Glomerular endothelial cell (primary cell): ENCODE data around the gene ZNF426. TPM values are rescaled to one million over a fixed set of nuclear protein-coding genes. Genes with fewer than 3 reads are reported as not detected.

ENCODE experiments used
- DNase-seq: peaks from one replicate; pipeline ENCODE4 v3.0.0-alpha.2; 2011; ENCODE audit warnings: low read depth, low spot score; ENCODE audit errors: extremely low read depth
- total RNA-seq: library from RNA; depleted of rRNA; stranded (reverse); fragments of >200 nt; gene quantifications from 2 replicates; pipeline ENCODE4 v1.2.3, GENCODE V29; 2015

Gene ZNF426
- total RNA-seq, 1 donor from 2014 or later: 8.8 TPM

DNA sequence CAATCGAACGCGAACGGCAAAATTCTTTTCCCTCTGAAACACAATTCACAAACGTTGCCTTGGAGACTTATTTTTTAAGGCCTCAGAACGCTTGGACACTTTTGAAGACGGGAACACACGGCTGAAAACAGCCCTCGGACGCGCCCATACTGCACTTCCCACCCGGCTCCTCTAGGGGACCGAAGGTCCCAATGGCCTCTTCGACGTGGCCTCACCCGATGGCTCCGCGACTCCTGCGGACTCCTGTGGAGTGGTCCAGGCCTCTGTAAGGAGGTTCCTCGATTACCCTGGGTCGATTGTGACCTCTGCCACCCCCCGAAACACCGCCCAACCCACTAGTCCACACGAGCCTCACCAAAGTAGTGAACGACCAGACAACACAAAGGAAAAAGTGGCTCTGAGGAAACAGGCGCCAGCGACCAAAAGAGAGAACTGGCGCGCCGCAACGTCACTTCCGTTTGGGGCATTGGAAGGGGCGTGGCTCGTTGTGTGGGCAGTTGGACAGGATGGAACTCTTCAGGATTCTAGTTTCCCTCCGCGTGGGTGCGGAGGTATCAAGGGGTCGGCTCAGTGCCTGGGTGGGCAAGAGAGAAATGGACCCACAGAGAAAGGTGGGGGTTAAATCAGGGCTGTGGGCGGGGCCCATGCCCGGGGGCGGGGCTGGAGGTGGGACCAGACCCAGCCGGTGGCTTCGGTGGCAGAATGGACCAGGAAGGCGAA, 40.1 kb downstream of the ZNF426 start, which contains the start of gene ZNF560:
ZNF560 (minus strand) TSS at position 434 of the 720 bp plus-strand sequence. CDS start 23,303 bp downstream, outside the sequence.
- DNase-seq: no peak

DNA sequence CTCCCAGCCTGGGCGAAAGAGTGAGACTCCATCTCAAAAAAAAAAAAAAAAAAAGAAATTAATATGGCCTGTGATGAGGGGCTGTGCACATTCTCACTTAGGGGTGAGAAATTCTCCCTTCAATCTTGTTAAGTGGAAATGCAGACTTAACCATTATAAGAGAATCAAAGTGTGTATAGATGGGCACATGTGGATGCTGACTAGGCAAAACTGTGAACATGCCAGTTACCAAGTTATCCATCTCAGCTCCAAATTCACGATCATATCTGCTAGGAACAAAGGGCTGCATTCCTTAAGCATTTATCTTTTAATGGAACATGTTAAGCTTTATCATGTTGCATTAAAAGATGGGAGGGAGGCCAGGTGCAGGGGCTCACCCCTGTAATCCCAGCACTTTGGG, 44.3 kb downstream of the ZNF426 start:
- no peak for DNase-seq

DNA sequence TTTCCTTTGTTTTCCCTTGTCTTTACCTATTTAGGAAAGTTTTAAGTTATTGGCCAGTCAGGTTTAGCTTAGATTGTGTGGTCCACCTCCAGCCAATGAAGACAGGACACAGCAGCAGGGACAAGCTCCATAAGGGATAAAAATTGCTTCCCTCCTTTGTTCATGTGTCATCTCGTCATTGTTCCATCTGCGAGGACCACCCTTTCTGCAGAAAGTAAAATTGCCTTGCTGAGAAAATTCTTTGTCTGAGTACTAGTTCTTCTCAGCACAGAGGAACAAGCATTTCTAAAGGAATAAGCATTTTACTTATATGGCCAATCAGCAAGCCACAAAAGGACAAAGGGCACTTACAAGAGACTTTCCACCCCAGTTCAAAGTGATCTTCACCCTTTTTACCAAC, 51.4 kb downstream of the ZNF426 start:
- DNase-seq: no peak

DNA sequence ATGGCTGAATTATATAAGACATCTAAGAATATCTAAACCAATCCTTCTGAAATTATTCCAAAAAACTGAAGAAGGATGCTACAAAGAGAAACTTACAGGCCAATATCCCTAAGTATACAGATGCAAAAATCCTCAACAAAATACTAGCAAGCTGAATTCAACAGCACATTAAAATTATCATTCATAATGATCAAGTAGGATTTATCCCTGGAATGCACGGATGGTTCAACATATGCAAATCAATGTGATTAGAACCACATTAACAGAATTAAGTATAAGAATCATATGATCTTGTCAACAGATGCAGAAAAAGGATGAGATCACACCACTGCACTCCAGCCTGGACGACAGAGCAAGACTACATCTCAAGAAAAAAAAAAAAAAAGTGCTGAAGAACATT, 53.3 kb downstream of the ZNF426 start:
- DNase-seq: no peak

DNA sequence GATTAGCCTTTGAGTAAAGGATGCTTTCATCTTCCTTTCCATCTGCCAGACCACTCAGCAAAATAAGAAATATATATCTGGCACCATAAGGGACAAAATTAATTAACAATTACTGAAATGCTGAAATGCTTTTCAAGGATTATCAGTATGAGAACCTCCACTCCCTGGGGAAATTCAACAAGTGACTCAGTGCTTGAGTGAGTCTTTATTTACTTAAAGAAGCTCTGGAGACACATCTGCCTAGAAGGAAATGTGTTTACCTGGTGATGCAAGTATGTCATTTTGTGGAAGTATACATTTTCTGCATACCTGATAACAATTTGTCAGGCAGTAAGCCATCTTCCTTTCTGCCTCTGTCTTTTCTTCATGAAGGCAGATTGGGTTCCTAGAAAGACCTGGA, 63.5 kb downstream of the ZNF426 start:
- no peak for DNase-seq

Other genes with a start within 250 kb of the ZNF426 start
- gene ZNF699, start 228.8 kb downstream of the ZNF426 start, total RNA-seq: 2.0 and 9.7 TPM in 2 replicates
- gene ZNF559, start 214.5 kb downstream of the ZNF426 start, total RNA-seq: 12.5 and 12.9 TPM in 2 replicates
- gene ZNF177, start 175.6 kb downstream of the ZNF426 start, total RNA-seq: 0.24 and 2.2 TPM in 2 replicates
- 14.9 and 15.1 TPM in 2 replicates for gene ZNF266, start 103.1 kb downstream of the ZNF426 start, total RNA-seq
- 0.15 and 0.23 TPM in 2 replicates for gene ZNF560, start 40.0 kb downstream of the ZNF426 start, total RNA-seq
- gene ZNF121, start 45.9 kb upstream of the ZNF426 start, total RNA-seq: 20.5 and 22.6 TPM in 2 replicates
- gene ZNF561, start 82.6 kb upstream of the ZNF426 start, total RNA-seq: 24.8 and 31.6 TPM in 2 replicates
- 20.7 and 26.7 TPM in 2 replicates for gene ZNF562, start 136.5 kb upstream of the ZNF426 start, total RNA-seq
- gene ZNF846, start 230.1 kb upstream of the ZNF426 start, total RNA-seq: 5.1 and 23.7 TPM in 2 replicates